ENCODE measurements around the gene PCTP.

PCTP gene

DNA sequence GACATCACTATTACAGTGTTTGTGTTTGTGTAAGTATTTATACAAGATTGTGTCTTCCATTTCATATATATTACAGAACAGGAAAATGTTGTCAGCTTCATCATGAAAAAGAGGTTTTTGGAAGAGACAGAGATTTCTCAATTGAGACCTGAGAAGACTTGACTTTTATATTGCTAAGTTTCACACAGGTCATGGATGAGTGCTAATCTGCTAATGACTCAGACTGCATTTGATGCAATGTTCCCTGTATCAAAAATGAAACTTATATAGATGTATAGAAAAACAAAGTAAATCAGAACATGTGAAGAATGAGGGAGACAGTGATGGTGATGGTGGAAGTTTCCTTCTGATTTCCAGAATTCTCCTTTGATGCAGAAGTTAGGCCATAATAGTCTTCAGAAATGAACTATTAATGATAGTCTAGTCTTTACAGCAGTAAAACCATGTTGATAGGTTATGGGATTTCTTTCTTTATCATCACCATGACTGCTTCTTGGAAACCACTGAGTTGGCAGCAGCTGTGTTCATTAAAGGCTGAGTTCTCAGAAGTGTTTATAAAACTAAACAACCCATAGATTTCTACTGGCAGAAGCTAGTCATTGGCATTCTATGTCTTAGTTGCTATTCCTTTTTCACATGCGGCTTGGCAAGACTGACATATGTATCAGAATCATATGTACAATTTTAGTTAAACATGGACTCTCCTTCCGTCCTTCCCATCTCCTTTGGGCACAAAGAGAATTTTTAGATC is 56.1 kb downstream of the PCTP start:
- no peak for DNase-seq

DNA sequence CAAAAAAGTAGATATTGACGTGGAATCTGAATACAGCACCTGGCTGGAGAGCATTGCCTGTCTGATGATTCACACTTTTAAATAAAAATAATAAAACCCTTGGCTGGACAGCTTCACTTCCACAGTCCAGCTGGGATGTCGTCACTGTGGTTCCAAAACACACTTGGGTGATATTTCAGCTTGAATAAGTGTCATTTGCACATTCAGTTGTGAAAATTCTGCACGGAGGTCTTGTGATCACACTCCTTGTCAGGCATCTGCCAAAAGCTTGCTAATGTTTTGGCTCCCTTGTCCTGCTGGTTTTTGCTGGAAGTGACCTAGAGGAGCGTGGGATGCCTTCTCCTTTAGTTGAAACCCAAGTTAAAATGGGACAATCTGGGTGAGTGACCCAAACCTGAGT is 60.7 kb downstream of the PCTP start:
- no peak for DNase-seq

DNA sequence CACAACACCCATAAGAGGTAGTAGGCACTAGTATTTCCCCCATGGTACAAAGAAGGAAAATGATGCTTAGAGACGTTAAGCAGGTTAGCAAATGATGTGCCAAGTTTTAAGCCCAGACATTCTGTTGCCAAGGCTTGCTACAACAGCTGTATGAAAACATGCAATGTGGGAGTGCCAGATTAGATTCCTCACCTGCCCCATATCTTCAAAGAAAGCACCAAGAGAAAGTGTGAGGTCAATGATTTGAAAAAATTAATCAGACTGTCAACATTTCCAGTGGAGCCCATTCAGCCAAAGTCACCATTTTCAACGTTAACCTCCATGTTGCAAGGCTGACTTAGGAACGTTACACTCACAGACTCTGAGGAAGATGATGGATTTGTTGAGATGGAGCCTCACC is 61.5 kb downstream of the PCTP start:
- DNase-seq: no peak

DNA sequence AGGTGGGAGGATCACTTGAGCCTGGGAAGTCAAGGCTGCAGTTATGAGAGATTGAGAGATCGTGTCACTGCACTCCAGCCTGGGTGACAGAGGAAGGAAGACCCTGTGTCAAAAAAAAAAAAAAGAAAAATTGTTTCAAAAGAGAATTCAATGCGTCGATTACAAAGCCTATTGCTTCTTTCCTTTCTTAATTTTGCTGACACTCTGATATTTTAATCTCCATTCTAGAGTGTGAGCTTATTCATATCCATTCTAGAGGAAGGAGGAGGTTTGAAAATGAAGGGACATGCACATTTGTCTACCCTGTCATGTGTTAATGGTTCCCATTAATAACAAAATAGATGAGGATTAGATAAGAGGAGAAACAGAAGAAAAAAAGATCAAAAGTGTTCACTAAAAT is 63.1 kb downstream of the PCTP start:
- no peak for DNase-seq

DNA sequence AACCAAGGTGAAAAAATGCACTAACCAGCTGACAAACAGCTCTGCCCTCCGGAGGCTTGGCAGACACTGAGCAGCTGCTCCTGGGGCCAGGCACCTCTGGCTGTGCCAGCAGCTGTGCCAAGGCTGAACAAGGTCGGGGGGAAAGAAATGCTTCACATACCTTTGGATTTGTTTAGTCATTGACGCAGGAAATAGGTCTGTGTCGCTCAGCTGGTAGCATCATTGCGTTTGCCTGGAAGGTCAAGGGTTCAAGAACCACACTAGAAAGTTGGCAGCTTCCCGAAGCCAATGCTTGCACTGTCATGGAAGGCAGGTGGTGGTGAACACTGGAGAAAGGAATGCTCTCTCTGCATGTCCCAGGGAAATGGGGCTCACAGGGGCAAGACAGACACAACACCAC is 63.5 kb downstream of the PCTP start:
- no peak for DNase-seq

DNA sequence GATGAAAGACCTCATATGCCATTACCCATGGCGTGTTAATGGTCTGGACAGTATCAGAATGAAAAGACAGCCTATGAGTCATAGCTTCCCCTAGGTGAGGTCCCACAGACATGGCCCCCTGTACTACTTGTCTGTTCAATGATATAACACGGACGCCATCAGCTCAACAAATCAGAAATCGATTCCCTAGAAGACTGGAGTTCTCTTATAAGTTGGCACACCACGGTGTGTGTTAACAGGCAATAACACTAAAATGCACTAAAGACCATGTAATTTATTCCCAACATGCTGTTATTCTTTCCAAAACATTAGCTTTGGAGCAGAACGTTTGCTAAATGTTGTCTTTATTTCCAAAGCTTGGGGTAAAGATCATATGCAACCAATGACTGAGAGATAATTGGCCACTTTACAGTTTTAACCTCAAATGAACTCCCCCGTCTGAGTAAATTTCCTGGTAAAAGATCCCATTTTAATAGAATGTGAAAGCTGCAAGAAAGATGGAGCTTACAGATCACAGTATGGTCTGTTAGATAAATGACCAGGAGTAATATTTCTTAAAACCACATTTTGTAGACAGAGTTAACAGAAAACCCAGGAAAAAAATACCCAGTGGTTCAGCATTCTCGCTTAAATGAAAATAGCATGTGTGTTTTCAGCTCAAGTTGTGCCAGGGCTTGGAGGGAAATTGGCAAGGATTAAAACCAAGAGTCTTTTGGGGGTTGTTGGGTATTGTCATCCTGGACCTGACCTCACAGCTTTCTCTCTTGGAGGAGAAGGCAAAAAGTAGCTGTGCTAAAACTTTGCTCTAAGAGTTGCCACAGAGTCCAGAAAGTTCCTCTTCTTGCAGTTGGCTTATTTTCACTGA is 65.9 kb downstream of the PCTP start:
- no peak for DNase-seq

DNA sequence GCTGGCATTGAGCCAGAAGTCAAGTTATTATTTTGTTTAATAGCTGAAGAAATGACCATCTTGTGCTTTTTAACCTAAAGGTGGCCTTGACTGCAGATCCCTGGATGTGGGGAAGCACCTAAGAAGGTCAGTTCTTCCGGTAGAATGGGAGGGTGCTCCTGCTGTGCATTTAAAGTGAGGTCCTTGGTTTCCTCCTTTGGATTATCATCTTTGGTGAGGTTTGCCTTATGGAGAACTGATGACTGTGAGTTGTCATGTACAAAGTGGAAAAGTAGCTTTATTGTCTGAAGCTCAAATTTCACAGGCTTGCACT is 66.5 kb downstream of the PCTP start:
- no peak for DNase-seq

DNA sequence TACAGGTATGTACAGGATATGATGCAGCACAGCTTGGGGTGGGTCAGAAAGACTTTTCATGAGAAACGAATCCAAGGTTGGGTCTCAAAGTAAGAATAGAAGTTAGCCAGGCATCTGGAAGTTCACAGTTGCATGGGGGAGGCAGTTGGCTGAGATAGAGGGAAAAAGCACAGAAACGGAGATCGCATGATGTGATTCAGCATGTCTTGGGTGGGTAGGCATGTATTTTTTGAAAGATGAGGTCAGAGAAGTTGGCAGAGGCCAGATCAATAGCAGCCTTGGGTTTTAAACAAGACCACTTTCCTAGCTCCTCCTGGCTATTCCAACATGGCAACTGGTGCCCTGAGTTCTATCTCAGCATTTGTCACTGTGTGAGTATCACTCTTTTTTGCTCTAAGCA is 67.2 kb downstream of the PCTP start:
- DNase-seq: no peak

DNA sequence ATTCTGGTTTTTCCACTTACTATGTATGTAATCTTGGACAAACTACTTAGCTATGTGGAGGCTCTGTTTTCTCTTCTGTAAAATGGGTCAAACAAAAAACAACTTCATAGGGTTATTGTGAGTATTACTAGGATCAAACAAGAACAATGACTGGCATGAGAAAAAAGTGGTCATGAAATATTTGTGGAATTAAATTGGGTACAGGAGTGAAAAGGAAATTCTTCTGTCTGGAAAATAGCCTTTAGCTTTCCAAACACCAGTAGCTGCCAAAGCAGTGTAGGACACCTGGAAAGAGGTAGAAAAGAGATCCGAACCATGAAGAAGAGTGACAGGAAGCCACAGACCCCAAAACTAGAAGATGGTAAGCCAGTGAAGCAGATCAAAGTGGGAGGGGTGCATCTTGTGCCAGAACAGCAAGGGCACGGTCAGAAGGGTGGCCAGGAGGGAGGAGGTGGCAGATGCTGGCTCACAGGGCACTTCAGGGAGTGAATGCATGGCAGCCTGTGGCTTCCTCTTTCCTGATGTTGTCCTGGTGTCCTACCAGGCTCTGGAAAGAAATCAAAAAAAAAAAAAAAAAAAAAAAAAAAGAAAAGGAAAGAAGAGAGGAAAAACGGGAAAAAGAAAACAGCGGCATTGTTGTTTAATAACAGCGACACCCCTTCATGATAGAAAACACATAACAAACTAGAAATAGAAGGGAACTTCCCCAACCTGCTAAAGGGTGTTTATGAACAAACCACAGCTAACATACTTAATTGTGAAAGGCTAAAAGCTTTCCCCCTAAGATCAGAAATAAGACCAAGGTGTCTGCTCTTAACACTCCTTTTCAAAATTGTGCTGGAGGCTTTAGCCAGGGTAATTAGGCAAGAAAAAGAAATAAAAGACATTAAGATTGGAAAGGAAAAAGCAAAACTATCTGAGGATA is 67.9 kb downstream of the PCTP start:
- DNase-seq: no peak

DNA sequence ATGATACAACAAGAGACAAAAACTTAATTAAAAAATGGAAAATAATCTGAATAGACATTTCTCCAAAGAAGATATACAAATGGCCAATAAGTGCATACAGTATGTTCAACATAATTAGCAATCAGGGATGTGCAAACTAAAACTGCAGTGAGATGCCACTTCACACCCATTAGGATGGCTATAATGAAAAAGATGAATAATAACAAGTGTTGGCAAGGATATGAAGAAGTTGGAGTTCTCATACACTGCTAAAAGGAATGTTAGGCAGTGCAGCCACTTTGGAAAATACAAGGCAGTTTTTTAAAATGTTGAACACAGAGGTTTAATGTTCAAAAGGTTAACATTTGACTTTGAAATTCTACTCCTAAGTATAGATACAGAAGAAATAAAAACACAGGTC is 69.8 kb downstream of the PCTP start:
- no peak for DNase-seq

DNA sequence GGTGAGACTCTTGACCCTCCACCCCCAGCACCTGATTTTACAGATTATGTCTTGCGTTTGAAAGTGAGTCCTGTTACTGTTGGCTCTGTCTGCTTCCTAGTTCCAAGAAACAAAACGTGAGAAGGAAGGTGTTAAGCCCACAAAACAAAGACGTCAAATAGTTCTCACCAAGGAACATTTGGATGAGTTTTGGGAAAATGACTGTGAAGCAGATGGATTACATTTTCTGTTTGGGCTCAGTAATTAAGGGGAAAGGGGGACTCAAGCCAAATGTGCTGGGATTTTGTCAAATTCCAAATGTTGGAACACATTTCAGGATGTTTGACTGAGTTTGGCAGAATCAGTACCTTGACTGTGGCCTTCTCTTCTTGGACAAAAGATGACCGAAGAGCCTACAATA is 71.2 kb downstream of the PCTP start:
- no peak for DNase-seq

DNA sequence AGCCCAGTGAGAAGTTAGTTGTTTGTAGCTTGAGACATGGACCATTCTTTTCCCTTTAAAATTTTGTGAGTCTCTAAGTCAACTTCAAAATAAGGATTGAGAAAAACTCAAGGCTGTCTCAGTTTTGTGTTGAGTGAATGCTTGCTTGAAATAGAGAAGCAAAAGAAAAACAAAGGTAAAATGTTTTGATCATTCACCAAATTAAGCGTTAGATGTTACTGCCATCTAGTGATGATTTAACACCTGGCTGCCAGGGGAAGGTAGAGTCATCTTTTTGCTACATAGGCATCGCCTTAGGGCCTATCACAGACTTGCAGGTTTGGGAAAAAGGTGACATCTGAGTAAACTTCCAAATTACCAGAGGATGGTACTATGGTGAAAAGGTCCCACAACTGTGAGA is 74.4 kb downstream of the PCTP start:
- DNase-seq: no peak

Data from hippocampal formation (tissue), 2 donors.